Ascending aorta (tissue), 2 donors: ENCODE results near the gene DUSP22. TPM values are rescaled to one million over a fixed set of nuclear protein-coding genes. Genes with fewer than 3 reads are reported as not detected.

Source experiments
- DNase-seq, 2 donors: peaks; one replicate each; pipeline ENCODE4 v3.0.0-alpha.2; 2019; ENCODE audit warnings: low spot score in 2 of 2
- H3K27ac ChIP-seq, 2 donors: fragments of 200-600 bp; sonication (generic); one replicate each; pipeline ENCODE4 v1.5.1; 2016 to 2017; ENCODE audit warnings: mild to moderate bottlenecking in 1 of 2
- H3K27me3 ChIP-seq: fragments of 200-600 bp; sonication (generic); one replicate; pipeline ENCODE4 v1.5.1; 2017
- H3K36me3 ChIP-seq, 2 donors: fragments of 200-600 bp; sonication (generic); one replicate each; pipeline ENCODE4 v1.5.1; 2016
- H3K4me1 ChIP-seq, 2 donors: fragments of 200-600 bp; sonication (generic); one replicate each; pipeline ENCODE4 v1.5.1; 2016 to 2017; ENCODE audit warnings: mild to moderate bottlenecking in 1 of 2
- H3K4me3 ChIP-seq, 2 donors: fragments of 200-600 bp; sonication (generic); one replicate each; pipeline ENCODE4 v1.5.1; 2016 to 2017; ENCODE audit warnings: mild to moderate bottlenecking in 1 of 2
- H3K9me3 ChIP-seq, 2 donors: fragments of 200-600 bp; sonication (generic); one replicate each; pipeline ENCODE4 v1.5.1; 2016
- intact Hi-C: fragments of 100-400 bp; cut with DNase I; formaldehyde crosslinking; loops from one replicate; pipeline ENCODE4 v1.15.1; 2023
- total RNA-seq: library from RNA; depleted of rRNA; stranded (reverse); fragments of >200 nt; gene quantifications from one replicate; pipeline ENCODE4 v1.1.0, GENCODE V29; 2016
- TF ChIP-seq, protein P1 (sequence below), 3 experiments: fragments of 200-600 bp in 2 of 3; fragments of 450-650 bp in 1 of 3; sonication (generic) in 2 of 3; IDR thresholded peaks; one replicate each; pipeline ENCODE4 v1.5.1; 2016 to 2019; ENCODE audit warnings: antibody characterized with exemption in 3 of 3, mild to moderate bottlenecking in 1 of 3, moderate library complexity in 1 of 3

Gene DUSP22
- total RNA-seq, 1 donor from 2014 or later: 216 TPM

- no peak for DNase-seq
- no peaks in the 10 kb centered on the region for H3K36me3 ChIP-seq
- peaks cover 3 to 8% of the 10 kb centered on the region in 2 donors for H3K4me1 ChIP-seq
- H3K9me3 ChIP-seq: no peaks in the 10 kb centered on the region
- TF ChIP-seq, protein P1, sequence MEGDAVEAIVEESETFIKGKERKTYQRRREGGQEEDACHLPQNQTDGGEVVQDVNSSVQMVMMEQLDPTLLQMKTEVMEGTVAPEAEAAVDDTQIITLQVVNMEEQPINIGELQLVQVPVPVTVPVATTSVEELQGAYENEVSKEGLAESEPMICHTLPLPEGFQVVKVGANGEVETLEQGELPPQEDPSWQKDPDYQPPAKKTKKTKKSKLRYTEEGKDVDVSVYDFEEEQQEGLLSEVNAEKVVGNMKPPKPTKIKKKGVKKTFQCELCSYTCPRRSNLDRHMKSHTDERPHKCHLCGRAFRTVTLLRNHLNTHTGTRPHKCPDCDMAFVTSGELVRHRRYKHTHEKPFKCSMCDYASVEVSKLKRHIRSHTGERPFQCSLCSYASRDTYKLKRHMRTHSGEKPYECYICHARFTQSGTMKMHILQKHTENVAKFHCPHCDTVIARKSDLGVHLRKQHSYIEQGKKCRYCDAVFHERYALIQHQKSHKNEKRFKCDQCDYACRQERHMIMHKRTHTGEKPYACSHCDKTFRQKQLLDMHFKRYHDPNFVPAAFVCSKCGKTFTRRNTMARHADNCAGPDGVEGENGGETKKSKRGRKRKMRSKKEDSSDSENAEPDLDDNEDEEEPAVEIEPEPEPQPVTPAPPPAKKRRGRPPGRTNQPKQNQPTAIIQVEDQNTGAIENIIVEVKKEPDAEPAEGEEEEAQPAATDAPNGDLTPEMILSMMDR (IDR thresholded peaks at IDR 0.05): no peak
- intact Hi-C loops: no loop called here
- H3K27ac ChIP-seq: no peak overlapping the region
- no peaks in the 10 kb centered on the region for H3K27me3 ChIP-seq
- no peak overlapping the region for H3K4me3 ChIP-seq
These were observed 38.7 kb downstream of the DUSP22 start for GRCh38 chr6:330948-331347.

DNA sequence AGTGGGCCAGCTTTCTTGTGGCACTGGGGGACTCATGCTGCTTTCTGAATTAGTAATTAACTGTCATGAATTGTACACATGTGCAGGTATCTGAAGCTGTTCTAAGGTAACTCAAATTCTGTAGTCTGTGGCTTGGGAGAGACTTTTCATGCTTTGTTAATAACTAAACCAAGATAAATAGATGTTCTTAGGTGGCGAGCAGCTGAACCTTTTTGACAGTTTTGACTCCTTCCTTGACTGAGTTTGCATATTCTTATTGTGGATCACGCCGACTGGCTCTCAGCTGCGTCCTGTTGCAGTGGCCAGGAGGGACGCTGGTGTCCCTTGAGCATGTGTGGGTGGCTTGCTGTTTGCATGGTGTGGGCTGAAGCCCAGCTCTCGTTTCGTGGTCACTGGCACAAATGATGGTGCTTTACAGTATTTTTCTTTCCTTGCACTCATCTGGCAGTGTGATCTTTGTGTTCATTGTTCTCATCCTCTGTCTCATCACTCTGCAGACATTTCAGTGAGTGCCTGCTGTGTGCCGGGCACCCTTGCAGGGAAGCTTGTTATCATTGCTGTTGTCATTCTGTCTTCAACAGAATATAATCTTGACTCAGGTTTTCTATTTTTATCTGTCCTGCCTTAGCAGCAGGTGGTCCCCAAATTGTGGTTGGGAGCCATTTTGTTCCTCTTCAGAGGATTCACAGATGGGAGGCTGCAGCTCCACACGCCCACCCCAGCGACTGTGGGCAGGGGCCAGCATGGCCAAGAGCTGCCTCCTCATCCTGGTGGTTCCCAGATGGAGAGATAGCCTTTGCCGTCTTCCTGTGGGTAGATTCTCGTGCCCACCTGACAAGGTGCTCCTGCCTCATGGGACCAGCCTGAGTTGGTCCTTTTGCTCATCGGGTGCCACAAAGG lies 39.6 kb downstream of the DUSP22 start:
- no peak overlapping the region for H3K27ac ChIP-seq

DNA sequence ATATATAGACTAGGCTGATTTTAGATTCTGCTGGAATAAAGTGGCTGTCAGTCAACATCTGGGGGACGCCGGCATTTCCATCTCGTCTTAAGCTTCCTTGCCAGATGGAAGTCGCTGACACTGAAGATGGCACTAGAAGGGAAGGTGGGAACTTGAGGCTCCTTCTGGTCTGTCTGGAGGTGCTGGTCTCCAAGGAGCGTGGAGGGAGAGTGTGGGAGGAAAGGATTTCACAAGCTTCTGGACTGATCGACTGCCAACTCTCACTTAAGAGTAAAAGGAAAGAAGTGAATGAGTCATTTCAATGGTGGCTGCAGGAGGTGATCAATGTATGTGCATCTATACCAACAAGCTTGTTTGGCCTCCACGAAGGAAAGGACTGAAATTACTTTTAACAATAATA lies 40.4 kb downstream of the DUSP22 start:
- intact Hi-C loops: no loop called here

More for the DNA sequence above, 39.6 kb downstream of the DUSP22 start:
- Histone ChIP-seq H3K4me1 (peaks cover 3 to 8% of the 10 kb centered on the region in 2 donors), H3K4me3 (no peak overlapping the region), H3K27me3 (no peaks in the 10 kb centered on the region), H3K36me3 (no peaks in the 10 kb centered on the region), H3K9me3 (no peaks in the 10 kb centered on the region)
- intact Hi-C loops: no loop called here
- TF ChIP-seq, protein P1 (IDR thresholded peaks at IDR 0.05): no peak
- no peak for DNase-seq

DNA sequence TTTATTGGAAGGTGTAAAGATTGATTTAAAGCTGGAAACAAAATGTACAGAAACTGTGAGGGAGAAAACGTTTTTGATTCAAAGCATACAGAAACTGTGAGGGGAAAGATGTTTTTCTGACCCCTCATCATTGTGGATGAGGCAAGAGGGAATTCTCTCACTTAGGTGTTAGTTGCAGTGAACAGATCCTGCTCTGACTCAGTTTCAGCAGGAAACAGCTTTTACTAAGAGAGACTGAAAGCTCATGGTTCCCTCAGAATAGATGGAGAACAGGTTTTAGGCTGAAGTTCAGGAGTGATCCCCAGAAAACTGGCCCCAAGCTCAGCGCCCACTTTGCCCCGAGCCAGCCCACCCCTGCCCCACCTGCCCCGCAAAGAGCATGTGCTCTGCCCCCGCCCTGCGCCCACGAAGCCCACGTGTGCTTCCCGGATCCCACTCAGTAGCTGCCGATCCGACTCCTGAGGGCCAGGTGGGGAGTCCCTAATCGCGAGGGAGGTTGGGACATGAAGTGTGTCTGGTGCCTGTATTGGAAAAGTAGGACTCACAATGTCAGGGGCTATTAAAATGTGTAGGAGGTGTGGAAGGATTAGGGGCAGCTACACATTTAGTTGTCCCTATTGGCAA lies 41.2 kb downstream of the DUSP22 start:
- no peaks in the 10 kb centered on the region for H3K36me3 ChIP-seq
- DNase-seq: no peak
- no peaks in the 10 kb centered on the region for H3K27me3 ChIP-seq
- H3K4me1 ChIP-seq: no peaks in the 10 kb centered on the region
- TF ChIP-seq, protein P1 (IDR thresholded peaks at IDR 0.05): no peak
- no peaks in the 10 kb centered on the region for H3K9me3 ChIP-seq
- H3K27ac ChIP-seq: no peak overlapping the region
- no peak overlapping the region for H3K4me3 ChIP-seq
- intact Hi-C loops: no loop called here

More for the DNA sequence above, 40.4 kb downstream of the DUSP22 start:
- no peaks in the 10 kb centered on the region for H3K9me3 ChIP-seq
- H3K36me3 ChIP-seq: no peaks in the 10 kb centered on the region
- DNase-seq: no peak
- no peaks in the 10 kb centered on the region for H3K27me3 ChIP-seq
- TF ChIP-seq, protein P1 (IDR thresholded peaks at IDR 0.05): no peak
- H3K4me1 ChIP-seq: peaks cover 1 to 3% of the 10 kb centered on the region in 2 donors
- H3K4me3 ChIP-seq: no peak overlapping the region
- no peak overlapping the region for H3K27ac ChIP-seq

DNA sequence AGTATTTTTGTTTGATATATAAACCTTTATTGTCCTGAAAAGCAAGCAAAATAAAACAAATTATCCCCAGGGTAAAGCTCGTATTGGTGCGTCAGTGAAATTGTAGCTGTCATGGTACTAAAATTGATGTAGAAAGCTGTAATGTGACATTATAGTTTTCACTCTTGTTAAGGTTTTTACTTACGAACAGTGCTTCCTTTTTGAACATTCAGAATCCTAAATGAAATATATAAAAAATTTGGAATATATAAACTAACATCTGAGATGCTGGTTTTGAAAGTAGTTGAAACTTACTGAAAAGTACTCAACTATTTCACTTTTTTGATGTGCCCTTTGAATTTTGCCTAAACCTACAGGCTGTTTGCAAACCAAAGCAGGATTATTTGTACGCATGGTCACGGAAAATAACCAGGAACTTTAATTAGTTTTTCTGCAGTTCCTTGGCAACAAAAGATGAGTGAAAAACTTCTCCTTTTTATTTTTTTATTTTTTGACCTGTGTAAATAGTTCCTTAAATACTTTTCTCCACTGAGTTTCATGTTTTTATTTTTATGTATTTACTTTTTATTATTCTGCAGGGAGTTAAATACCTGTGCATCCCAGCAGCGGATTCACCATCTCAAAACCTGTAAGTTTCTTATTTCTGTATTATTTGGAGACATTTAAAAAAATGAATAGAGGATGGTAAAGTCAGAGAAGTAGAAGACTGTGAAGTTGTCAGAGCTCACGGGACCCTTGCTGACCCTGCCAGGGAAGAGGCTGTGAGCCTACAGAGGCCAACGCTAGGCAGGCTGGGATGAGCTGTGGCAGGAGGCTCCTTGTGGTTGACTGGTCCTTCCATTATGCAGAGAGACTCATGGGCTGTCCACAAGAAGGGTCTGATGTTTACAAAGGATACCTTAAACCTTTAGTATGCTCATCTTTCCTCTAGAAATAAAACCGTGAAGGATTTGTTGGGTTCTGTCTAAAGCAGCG lies 42.5 kb downstream of the DUSP22 start:
- H3K4me3 ChIP-seq: no peak overlapping the region
- intact Hi-C loops: no loop called here
- no peaks in the 10 kb centered on the region for H3K27me3 ChIP-seq
- no peaks in the 10 kb centered on the region for H3K4me1 ChIP-seq
- no peak for DNase-seq
- TF ChIP-seq, protein P1 (IDR thresholded peaks at IDR 0.05): no peak
- H3K27ac ChIP-seq: no peak overlapping the region
- no peaks in the 10 kb centered on the region for H3K9me3 ChIP-seq
- no peaks in the 10 kb centered on the region for H3K36me3 ChIP-seq
